PC-3 (cell line): ENCODE measurements around the gene CSAD. TPM values are rescaled to one million over a fixed set of nuclear protein-coding genes. Genes with fewer than 3 reads are reported as not detected.

ENCODE experiments used
- ATAC-seq: fragments of 200-7000 bp; cut with Tn5 transposase; 2 replicates; pipeline ENCODE4 v1.9.1; 2020; ENCODE audit warnings: mild to moderate bottlenecking, moderate library complexity
- BruUV-seq: library from RNA; stranded (reverse); fragments of 400-500 nt; replicated peaks from 2 replicates; lab custom pipeline; 2021; lab: Mats Ljungman, UMichigan
- CTCF ChIA-PET: fragments of 300-600 bp; sonication (Branson Sonifier 250); formaldehyde crosslinking; loops from one replicate; lab custom pipeline; 2022; ENCODE audit warnings: antibody characterized with exemption; lab: Charles Lee
- POLR2A ChIA-PET: fragments of 300-600 bp; sonication (Branson Sonifier 250); formaldehyde crosslinking; loops from one replicate; lab custom pipeline; 2022; ENCODE audit warnings: antibody characterized with exemption; ENCODE audit not compliant: unreplicated experiment; lab: Charles Lee
- DNase-seq: peaks from one replicate; pipeline ENCODE4 v3.0.0-alpha.2; 2015
- H2AFZ ChIP-seq: fragments of 300-600 bp; sonication (generic); 2 replicates; pipeline ENCODE4 v1.6.0; 2016; ENCODE audit warnings: antibody characterized with exemption, low read length
- H3F3A ChIP-seq: fragments of 300-600 bp; sonication (generic); one replicate; pipeline ENCODE4 v1.6.0; 2017; ENCODE audit warnings: antibody characterized with exemption, low read length, control low read depth, mild to moderate bottlenecking; ENCODE audit not compliant: unreplicated experiment
- H3K27ac ChIP-seq: fragments of 300-600 bp; sonication (generic); 2 replicates; pipeline ENCODE4 v1.5.1; 2016; ENCODE audit warnings: mild to moderate bottlenecking, low read length
- H3K27me3 ChIP-seq: fragments of 300-600 bp; sonication (generic); 2 replicates; pipeline ENCODE4 v1.6.1; 2016; ENCODE audit warnings: low read length, mixed read lengths
- H3K36me3 ChIP-seq: fragments of 300-600 bp; sonication (generic); 2 replicates; pipeline ENCODE4 v1.6.1; 2016; ENCODE audit warnings: low read depth, mixed run types, low read length, mixed read lengths
- H3K4me1 ChIP-seq: fragments of 300-600 bp; sonication (generic); 2 replicates; pipeline ENCODE4 v1.5.1; 2016; ENCODE audit warnings: low read length; ENCODE audit not compliant: insufficient read depth
- H3K4me2 ChIP-seq: fragments of 300-600 bp; sonication (generic); 2 replicates; pipeline ENCODE4 v1.6.0; 2016; ENCODE audit warnings: low read length
- H3K4me3 ChIP-seq: fragments of 300-600 bp; sonication (generic); 2 replicates; pipeline ENCODE4 v1.5.1; 2016; ENCODE audit warnings: mild to moderate bottlenecking, low read length, mixed read lengths
- H3K79me2 ChIP-seq: fragments of 300-600 bp; sonication (generic); 2 replicates; pipeline ENCODE4 v1.6.1; 2017; ENCODE audit warnings: low read length, mixed read lengths
- H3K9ac ChIP-seq: fragments of 300-600 bp; sonication (generic); 2 replicates; pipeline ENCODE4 v1.6.0; 2016; ENCODE audit warnings: mild to moderate bottlenecking, low read length
- H3K9me2 ChIP-seq: fragments of 300-600 bp; sonication (generic); replicated peaks from 2 replicates; pipeline ENCODE4 v1.6.1; 2016; ENCODE audit warnings: mixed run types, low read length, mixed read lengths
- H3K9me3 ChIP-seq: fragments of 300-600 bp; sonication (generic); 2 replicates; pipeline ENCODE4 v1.6.1; 2016; ENCODE audit warnings: low read length, mixed read lengths
- H4K20me1 ChIP-seq: fragments of 300-600 bp; sonication (generic); 2 replicates; pipeline ENCODE4 v1.6.1; 2016; ENCODE audit warnings: low read length, mixed read lengths
- CTCF ChIP-seq: fragments of 300-600 bp; sonication (generic); conservative IDR thresholded peaks from 2 replicates; pipeline ENCODE4 v1.5.1; 2017; ENCODE audit warnings: antibody characterized with exemption, low read depth, mild to moderate bottlenecking, low read length
- EZH2 ChIP-seq: fragments of 300-600 bp; sonication (generic); IDR thresholded peaks from one replicate; pipeline ENCODE4 v1.6.1; 2017; ENCODE audit warnings: antibody characterized with exemption, mild to moderate bottlenecking, low read length; ENCODE audit not compliant: unreplicated experiment
- EZH2phosphoT487 ChIP-seq: fragments of 300-600 bp; sonication (generic); IDR thresholded peaks from 2 replicates; pipeline ENCODE4 v1.6.1; 2018; ENCODE audit warnings: mild to moderate bottlenecking, antibody characterized with exemption, low read length, borderline replicate concordance
- intact Hi-C: fragments of 100-400 bp; cut with micrococcal nuclease; formaldehyde crosslinking; loops from 2 replicates; pipeline ENCODE4 v1.9.0; 2023
- total RNA-seq: library from RNA; depleted of rRNA; stranded (reverse); fragments of >200 nt; gene quantifications from 2 replicates; pipeline ENCODE4 v1.2.3, GENCODE V29; 2014

CSAD gene
- total RNA-seq, 1 experiment from 2014 or later, result 21.5 TPM

GRCh38 chr12:53223389-53224060 is 42.8 kb upstream of the CSAD start:
- Histone ChIP-seq H3K36me3 (no peaks in the 10 kb centered on the region; the same call in 1 of the 2 replicates), H3K9ac (no peak overlapping the region), H3K4me2 (no peak overlapping the region), H3K4me1 (peaks cover 34% of the 10 kb centered on the region), H3K9me3 (no peaks in the 10 kb centered on the region), H3F3A (no peaks in the 10 kb centered on the region), H4K20me1 (no peaks in the 10 kb centered on the region), H3K27ac (no peak overlapping the region), H3K9me2 (no peaks in the 10 kb centered on the region), H3K79me2 (peaks cover 33% of the 10 kb centered on the region), H3K27me3 (no peaks in the 10 kb centered on the region), H2AFZ (no peak overlapping the region), H3K4me3 (no peak overlapping the region)
- no peak for DNase-seq
- intact Hi-C loops, result no loop called here
- ChIA-PET POLR2A (no interaction called here), CTCF (no interaction called here)
- BruUV-seq, result no TSS peak
- TF ChIP-seq EZH2, result no peak
- TF ChIP-seq EZH2phosphoT487, result no peak
- no peak for TF ChIP-seq CTCF
- ATAC-seq, result no peak

GRCh38 chr12:53222806-53223261 is 42.1 kb upstream of the CSAD start:
- ATAC-seq (no peak), DNase-seq (no peak)
- H3K4me2 ChIP-seq, result 0 out of 2 replicates have a peak overlapping the region, but pooled peaks have one; percentile 99
- ChIA-PET POLR2A (no interaction called here), CTCF (no interaction called here)
- no peaks in the 10 kb centered on the region for H4K20me1 ChIP-seq
- peaks cover 41% of the 10 kb centered on the region for H3K4me1 ChIP-seq
- no peak overlapping the region for H2AFZ ChIP-seq
- H3K9me2 ChIP-seq, result no peaks in the 10 kb centered on the region
- H3K27ac ChIP-seq, result no peak overlapping the region
- intact Hi-C loops, result no loop called here
- TF ChIP-seq EZH2 (no peak), EZH2phosphoT487 (no peak), CTCF (no peak)
- no peaks in the 10 kb centered on the region; the same call in 1 of the 2 replicates for H3K36me3 ChIP-seq
- H3K9me3 ChIP-seq, result no peaks in the 10 kb centered on the region
- no TSS peak for BruUV-seq
- no peak overlapping the region for H3K4me3 ChIP-seq
- peaks cover 34% of the 10 kb centered on the region for H3K79me2 ChIP-seq
- H3K9ac ChIP-seq, result no peak overlapping the region
- no peaks in the 10 kb centered on the region for H3K27me3 ChIP-seq
- no peaks in the 10 kb centered on the region for H3F3A ChIP-seq

- Histone ChIP-seq H3K27ac (peak overlapping the region; percentile 95), H3K9me3 (no peaks in the 10 kb centered on the region), H2AFZ (no peak overlapping the region), H3K4me1 (peaks cover 47% of the 10 kb centered on the region), H3F3A (no peaks in the 10 kb centered on the region), H3K4me3 (peak overlapping the region; percentile 80), H3K9ac (peak overlapping the region; percentile 48; the same call in 1 of the 2 replicates), H3K9me2 (no peaks in the 10 kb centered on the region), H3K36me3 (no peaks in the 10 kb centered on the region; the same call in 1 of the 2 replicates), H3K4me2 (peak overlapping the region; percentile 99), H3K79me2 (peaks cover 35% of the 10 kb centered on the region), H4K20me1 (no peaks in the 10 kb centered on the region), H3K27me3 (no peaks in the 10 kb centered on the region)
- ChIA-PET POLR2A (no interaction called here), CTCF (no interaction called here)
- intact Hi-C loops, result no loop called here
- DNase-seq, result no peak
- TF ChIP-seq EZH2phosphoT487 (no peak), EZH2 (no peak), CTCF (no peak)
- BruUV-seq, result no TSS peak
- ATAC-seq, result no peak
These were observed 41.5 kb upstream of the CSAD start for GRCh38 chr12:53222170-53222721.
